Neural progenitor cell (in vitro differentiated cells): ENCODE data around the gene YWHAB. TPM values are rescaled to one million over a fixed set of nuclear protein-coding genes. Genes with fewer than 3 reads are reported as not detected.

Experiments
- DNase-seq: peaks from one replicate; pipeline ENCODE4 v3.0.0-alpha.2; 2016; ENCODE audit warnings: low spot score
- H2AFZ ChIP-seq: fragments of 200-600 bp; sonication (generic); replicated peaks from 2 replicates; pipeline ENCODE4 v1.6.1; 2016; ENCODE audit warnings: antibody characterized with exemption
- H3F3A ChIP-seq: fragments of 200-600 bp; sonication (generic); 2 replicates; pipeline ENCODE4 v1.6.1; 2016; ENCODE audit warnings: antibody characterized with exemption, low read depth
- H3K27ac ChIP-seq: fragments of 200-600 bp; sonication (generic); 2 replicates; pipeline ENCODE4 v1.5.1; 2016; ENCODE audit warnings: mild to moderate bottlenecking
- H3K27me3 ChIP-seq: fragments of 200-600 bp; sonication (generic); 2 replicates; pipeline ENCODE4 v1.6.1; 2016; ENCODE audit warnings: mild to moderate bottlenecking, moderate library complexity
- H3K36me3 ChIP-seq: fragments of 200-600 bp; sonication (generic); 2 replicates; pipeline ENCODE4 v1.5.1; 2016
- H3K4me1 ChIP-seq: fragments of 200-600 bp; sonication (generic); 2 replicates; pipeline ENCODE4 v1.6.1; 2016; ENCODE audit warnings: mixed run types
- H3K4me2 ChIP-seq: fragments of 200-600 bp; sonication (generic); 2 replicates; pipeline ENCODE4 v1.6.1; 2016
- H3K4me3 ChIP-seq: fragments of 200-600 bp; sonication (generic); 2 replicates; pipeline ENCODE4 v1.5.1; 2016
- H3K79me2 ChIP-seq: fragments of 200-600 bp; sonication (generic); 2 replicates; pipeline ENCODE4 v1.6.1; 2016; ENCODE audit warnings: low read depth
- H3K9ac ChIP-seq: fragments of 200-600 bp; sonication (generic); 2 replicates; pipeline ENCODE4 v1.6.1; 2016
- H3K9me3 ChIP-seq: fragments of 200-600 bp; sonication (generic); 2 replicates; pipeline ENCODE4 v1.5.1; 2016; ENCODE audit warnings: low read depth
- H4K20me1 ChIP-seq: fragments of 200-600 bp; sonication (generic); 2 replicates; pipeline ENCODE4 v1.6.1; 2016; ENCODE audit warnings: low read depth
- H3K27ac Mint-ChIP-seq: 3 replicates; pipeline ENCODE4 v1.8.0; 2021; ENCODE audit warnings: mixed read lengths
- H3K27me3 Mint-ChIP-seq: 2 replicates; pipeline ENCODE4 v1.8.0; 2022; ENCODE audit warnings: low read depth, mild to moderate bottlenecking, inconsistent platforms, moderate library complexity, mixed read lengths; ENCODE audit not compliant: insufficient read depth
- H3K36me3 Mint-ChIP-seq: 3 replicates; pipeline ENCODE4 v1.8.0; 2021; ENCODE audit warnings: mixed read lengths
- H3K4me1 Mint-ChIP-seq: 3 replicates; pipeline ENCODE4 v1.8.0; 2021; ENCODE audit warnings: mixed read lengths
- H3K4me3 Mint-ChIP-seq: 3 replicates; pipeline ENCODE4 v1.8.0; 2021; ENCODE audit warnings: mild to moderate bottlenecking, moderate library complexity, mixed read lengths
- H3K9me3 Mint-ChIP-seq: 3 replicates; pipeline ENCODE4 v1.8.0; 2020; ENCODE audit warnings: mixed read lengths
- CTCF ChIP-seq: fragments of 200-600 bp; sonication (generic); IDR thresholded peaks from 2 replicates; pipeline ENCODE4 v1.5.1; 2017; ENCODE audit warnings: antibody characterized with exemption, mild to moderate bottlenecking
- EZH2 ChIP-seq: fragments of 200-600 bp; sonication (generic); IDR thresholded peaks from 2 replicates; pipeline ENCODE4 v1.6.1; 2017; ENCODE audit warnings: antibody characterized with exemption, mild to moderate bottlenecking, moderate library complexity
- EZH2phosphoT487 ChIP-seq: fragments of 200-600 bp; sonication (generic); IDR thresholded peaks from 2 replicates; pipeline ENCODE4 v1.6.1; 2017; ENCODE audit warnings: antibody characterized with exemption
- total RNA-seq: library from RNA; depleted of rRNA; stranded (reverse); fragments of >200 nt; gene quantifications from 2 replicates; pipeline ENCODE4 v1.2.3, GENCODE V29; 2015; ENCODE audit warnings: low replicate concordance

YWHAB gene
- total RNA-seq, 1 donor from 2014 or later: 107 TPM

- H3K79me2 ChIP-seq: no peaks in the 10 kb centered on the region
These were observed 41.6 kb upstream of the YWHAB start for GRCh38 chr20:44843876-44844275.

GRCh38 chr20:44848254-44849015, 37.1 kb upstream of the YWHAB start:
- no peak overlapping the region for H3K4me3 Mint-ChIP-seq
- H3K79me2 ChIP-seq: no peaks in the 10 kb centered on the region
- DNase-seq: no peak
- no peaks in the 10 kb centered on the region for H3K9me3 ChIP-seq
- peaks cover 3% of the 10 kb centered on the region for H3K4me1 Mint-ChIP-seq
- no peaks in the 10 kb centered on the region for H3K36me3 ChIP-seq
- no peaks in the 10 kb centered on the region for H4K20me1 ChIP-seq
- no peak overlapping the region for H3K27ac Mint-ChIP-seq
- no peaks in the 10 kb centered on the region for H3F3A ChIP-seq
- H2AFZ ChIP-seq: no peak overlapping the region
- H3K9ac ChIP-seq: no peak overlapping the region
- no peak overlapping the region for H3K27ac ChIP-seq
- peaks cover 2% of the 10 kb centered on the region for H3K27me3 Mint-ChIP-seq
- no peak overlapping the region for H3K4me2 ChIP-seq
- no peaks in the 10 kb centered on the region for H3K9me3 Mint-ChIP-seq
- no peaks in the 10 kb centered on the region for H3K27me3 ChIP-seq
- no peak for TF ChIP-seq EZH2phosphoT487
- no peak for TF ChIP-seq EZH2
- TF ChIP-seq CTCF: no peak
- H3K36me3 Mint-ChIP-seq: no peaks in the 10 kb centered on the region
- H3K4me3 ChIP-seq: no peak overlapping the region
- no peaks in the 10 kb centered on the region for H3K4me1 ChIP-seq

More at GRCh38 chr20:44843876-44844275, 41.6 kb upstream of the YWHAB start:
- Histone ChIP-seq H3K27ac (no peak overlapping the region), H3F3A (no peaks in the 10 kb centered on the region), H2AFZ (no peak overlapping the region), H3K27me3 (no peaks in the 10 kb centered on the region), H3K4me1 (no peaks in the 10 kb centered on the region), H3K9me3 (no peaks in the 10 kb centered on the region), H4K20me1 (no peaks in the 10 kb centered on the region), H3K9ac (no peak overlapping the region), H3K4me3 (no peak overlapping the region), H3K36me3 (no peaks in the 10 kb centered on the region), H3K4me2 (no peak overlapping the region)
- no peaks in the 10 kb centered on the region for H3K4me1 Mint-ChIP-seq
- peaks cover 3% of the 10 kb centered on the region for H3K9me3 Mint-ChIP-seq
- H3K36me3 Mint-ChIP-seq: no peaks in the 10 kb centered on the region
- H3K27me3 Mint-ChIP-seq: peaks cover 13% of the 10 kb centered on the region
- TF ChIP-seq EZH2phosphoT487 (no peak), CTCF (no peak), EZH2 (no peak)
- no peak overlapping the region for H3K4me3 Mint-ChIP-seq
- H3K27ac Mint-ChIP-seq: no peak overlapping the region
- DNase-seq: no peak

GRCh38 chr20:44849703-44850102, 35.8 kb upstream of the YWHAB start:
- Histone ChIP-seq H3K4me2 (no peak overlapping the region), H3K27me3 (no peaks in the 10 kb centered on the region), H3K36me3 (no peaks in the 10 kb centered on the region), H3K9me3 (no peaks in the 10 kb centered on the region), H3K4me1 (no peaks in the 10 kb centered on the region), H2AFZ (no peak overlapping the region), H3K79me2 (no peaks in the 10 kb centered on the region), H4K20me1 (no peaks in the 10 kb centered on the region), H3K27ac (no peak overlapping the region), H3K4me3 (no peak overlapping the region), H3F3A (no peaks in the 10 kb centered on the region), H3K9ac (no peak overlapping the region)
- peak; percentile 31 for DNase-seq
- Mint-ChIP-seq H3K36me3 (no peaks in the 10 kb centered on the region), H3K9me3 (no peaks in the 10 kb centered on the region), H3K4me1 (peaks cover 3% of the 10 kb centered on the region), H3K27ac (no peak overlapping the region), H3K4me3 (no peak overlapping the region), H3K27me3 (no peaks in the 10 kb centered on the region)
- TF ChIP-seq CTCF (peak; percentile 37), EZH2phosphoT487 (no peak)
